DND-41 (cell line): ENCODE measurements around the gene RALGDS.

Experiments used
- CTCF ChIP-seq: IDR thresholded peaks from 2 replicates; pipeline ENCODE4 v1.5.1; 2012; ENCODE audit warnings: borderline replicate concordance, low read length, moderate library complexity, mild to moderate bottlenecking; ENCODE audit not compliant: poor library complexity, severe bottlenecking; ENCODE audit errors: extremely low read depth
- EZH2 ChIP-seq: IDR thresholded peaks from 3 replicates; pipeline ENCODE4 v1.6.1; 2012; ENCODE audit warnings: borderline replicate concordance, low read depth, mild to moderate bottlenecking, moderate library complexity, low read length, inconsistent platforms; ENCODE audit not compliant: severe bottlenecking

GRCh38 chr9:133119103-133119845 is 1.8 kb downstream of the RALGDS start:
- TF ChIP-seq CTCF (no peak), EZH2 (no peak)
